HG03108 (cell line): ENCODE data around the gene SGCD.

ENCODE experiments used
- ATAC-seq: cut with Tn5 transposase; IDR thresholded peaks from one replicate; pipeline ENCODE4 v1.9.1; 2021; ENCODE audit warnings: moderate library complexity; ENCODE audit not compliant: unreplicated experiment

SGCD gene

GRCh38 chr5:156755421-156756087 is 428.6 kb downstream of the SGCD start:
- no peak for ATAC-seq

DNA sequence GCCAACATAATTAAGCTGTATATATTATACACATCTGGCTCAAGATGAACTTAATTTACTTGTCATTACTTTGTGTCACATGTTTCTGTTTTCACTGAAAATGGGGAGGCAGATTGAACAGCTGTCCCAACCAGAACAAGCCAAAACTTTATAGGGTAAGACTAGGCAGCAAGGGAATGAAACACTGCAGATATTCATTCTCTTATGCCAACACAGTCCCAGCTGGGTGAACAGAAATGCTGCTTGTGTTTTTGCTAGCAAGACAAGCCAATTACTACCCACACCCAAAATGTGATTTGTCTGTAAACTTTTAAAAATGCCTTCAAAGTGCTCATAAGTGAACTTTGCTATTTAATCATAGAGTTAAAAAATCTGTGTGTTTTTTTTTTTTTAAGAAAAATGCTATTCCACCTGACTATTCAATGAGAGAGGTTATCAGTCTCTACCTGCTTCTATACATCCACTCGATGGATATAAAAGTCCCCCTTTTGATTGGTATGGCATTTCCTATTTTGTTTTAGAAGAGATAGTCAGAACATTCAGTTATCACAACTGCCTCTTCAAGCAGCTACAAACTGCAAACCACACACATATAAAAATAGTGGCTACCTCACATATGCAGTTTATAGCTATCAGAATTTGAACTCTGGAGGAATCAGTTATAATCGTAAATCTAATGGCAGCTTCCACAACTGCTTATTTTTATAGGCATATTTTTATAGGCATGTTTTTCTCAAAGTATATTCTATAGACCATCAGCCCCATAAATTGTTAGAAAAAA is 431.2 kb downstream of the SGCD start:
- no peak for ATAC-seq

- no peak for ATAC-seq
Measured at GRCh38 chr5:156759156-156759555, 432.2 kb downstream of the SGCD start.

- no peak for ATAC-seq
Measured at GRCh38 chr5:156762771-156763170, 435.8 kb downstream of the SGCD start.

- no peak for ATAC-seq
Measured at GRCh38 chr5:156764176-156764971, 437.4 kb downstream of the SGCD start.

- ATAC-seq = no peak
Measured at GRCh38 chr5:156774273-156774672, 447.3 kb downstream of the SGCD start.

DNA sequence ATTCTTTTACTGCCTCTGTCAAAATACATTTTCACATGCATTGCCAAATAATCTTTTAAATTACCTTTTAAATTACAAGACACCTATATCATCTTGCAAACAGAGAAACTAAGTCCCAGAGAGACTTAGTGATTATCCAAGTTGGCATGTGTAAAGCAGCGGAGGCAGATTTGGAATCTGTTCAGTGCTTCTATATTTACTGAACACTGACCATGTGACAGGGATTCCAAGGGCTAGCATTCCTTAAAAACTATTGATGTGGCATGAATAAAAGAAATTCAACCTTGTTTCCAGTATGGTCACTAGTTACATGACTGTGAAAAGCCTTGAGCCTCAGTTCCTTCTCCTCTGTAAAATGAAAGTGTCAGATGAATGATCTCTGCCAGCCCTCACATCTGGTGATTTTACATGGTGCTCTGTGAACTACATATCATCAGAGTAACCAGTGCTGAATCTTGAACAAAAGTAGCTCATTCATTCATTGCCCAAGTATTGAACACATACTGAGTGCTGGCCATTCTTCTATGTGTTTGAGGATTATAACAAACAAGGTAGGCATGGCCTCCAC is 451.3 kb downstream of the SGCD start:
- ATAC-seq = no peak

GRCh38 chr5:156778752-156779151 is 451.8 kb downstream of the SGCD start:
- no peak for ATAC-seq

DNA sequence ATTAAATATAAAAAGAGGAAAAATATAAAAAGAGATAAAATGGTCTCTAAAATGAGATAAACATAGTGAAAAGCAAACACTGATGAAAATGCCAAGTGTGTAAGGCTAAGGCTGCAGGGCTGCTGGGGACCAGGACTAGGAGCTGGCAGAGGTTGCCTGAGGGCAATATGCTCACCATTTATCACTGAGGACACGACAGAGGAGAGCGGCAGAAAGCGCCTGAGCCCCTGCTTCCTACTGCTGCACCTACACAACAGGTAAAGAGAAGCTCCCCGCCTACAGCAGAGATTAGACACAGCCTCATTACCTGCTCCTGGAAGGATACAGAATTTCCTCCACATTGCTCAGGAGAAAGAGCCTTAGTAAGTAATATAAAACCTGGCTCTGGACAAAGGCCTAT is 452.5 kb downstream of the SGCD start:
- ATAC-seq = no peak

DNA sequence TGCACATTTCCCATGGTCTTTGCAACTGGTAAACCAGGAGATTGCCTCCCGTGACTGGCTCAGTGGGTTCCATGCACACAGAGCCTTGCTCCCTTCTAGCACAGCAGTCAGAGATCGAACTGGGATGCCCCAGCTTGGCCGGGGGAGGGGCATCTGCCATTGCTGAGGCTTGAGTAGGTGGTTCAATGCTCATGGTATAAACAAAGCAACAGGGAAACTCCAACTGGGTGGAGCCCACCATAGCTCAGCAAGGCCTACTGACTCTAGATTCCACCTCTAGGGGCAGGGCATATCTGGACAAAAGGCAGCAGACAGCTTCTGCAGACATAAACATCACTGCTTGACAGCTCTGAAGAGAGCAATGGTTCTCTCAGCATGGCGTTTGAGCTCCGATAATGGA is 456.1 kb downstream of the SGCD start:
- no peak for ATAC-seq

- no peak for ATAC-seq
Measured at GRCh38 chr5:156794687-156795086, 467.7 kb downstream of the SGCD start.

GRCh38 chr5:156798201-156798600 is 471.2 kb downstream of the SGCD start:
- no peak for ATAC-seq

GRCh38 chr5:156799171-156799570 is 472.2 kb downstream of the SGCD start:
- no peak for ATAC-seq

GRCh38 chr5:156800929-156801328 is 474.0 kb downstream of the SGCD start:
- no peak for ATAC-seq

DNA sequence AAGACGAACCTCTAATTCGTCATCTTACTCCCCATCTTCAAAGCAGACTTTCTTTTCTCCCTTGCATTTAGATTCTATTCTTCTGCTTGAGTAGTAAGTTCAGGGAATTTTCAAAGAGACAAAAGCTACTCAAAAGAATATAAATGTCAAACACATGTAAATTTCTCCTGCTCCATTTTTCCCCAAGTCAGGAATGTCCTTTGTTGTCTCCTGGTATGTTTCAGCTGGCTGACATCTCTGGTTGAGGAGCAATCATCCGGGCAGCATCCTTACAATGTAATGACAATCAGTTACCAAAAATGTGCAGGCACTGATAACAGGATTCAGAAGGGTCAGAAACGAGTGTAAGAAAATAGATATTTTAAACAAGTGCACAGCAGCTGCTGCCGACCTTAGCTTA is 475.5 kb downstream of the SGCD start:
- ATAC-seq = no peak

DNA sequence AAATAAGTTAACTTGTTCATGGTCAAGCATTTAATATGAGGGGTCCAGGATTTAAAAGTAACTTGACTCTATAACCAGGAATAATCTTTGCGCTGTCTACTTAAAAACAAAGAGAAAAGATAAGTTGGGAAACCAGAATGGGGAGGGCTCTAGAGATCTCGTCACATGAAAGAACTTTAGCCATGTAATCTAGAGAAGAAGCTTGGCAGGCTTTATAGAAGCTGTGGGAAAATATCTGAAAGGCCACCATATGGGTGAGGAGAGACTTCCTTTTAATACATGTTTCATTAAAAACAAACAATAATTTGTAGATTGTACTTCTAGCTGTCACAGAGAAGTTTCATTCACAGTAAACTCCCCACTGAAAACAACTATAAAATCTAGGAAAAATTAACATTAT is 476.4 kb downstream of the SGCD start:
- ATAC-seq = no peak

DNA sequence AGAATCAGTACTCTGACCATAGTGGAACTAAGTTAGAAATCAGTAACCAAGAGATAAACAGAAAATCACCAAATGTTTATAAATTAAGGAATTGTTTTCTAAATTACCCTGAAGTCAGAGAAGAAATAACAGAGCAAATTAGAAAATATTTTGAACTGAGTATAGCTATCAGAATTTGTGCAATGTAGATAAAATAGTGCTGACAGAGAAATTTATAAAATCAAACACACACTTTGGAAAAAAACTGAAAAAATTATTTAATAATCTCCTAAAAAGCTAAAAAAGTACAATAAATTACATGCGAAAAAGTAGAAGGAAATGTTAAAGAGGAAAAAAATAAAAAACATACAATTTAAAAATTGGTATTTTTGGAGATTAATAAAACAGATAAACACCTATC is 486.0 kb downstream of the SGCD start:
- no peak for ATAC-seq

GRCh38 chr5:156815988-156816599 is 489.1 kb downstream of the SGCD start:
- ATAC-seq = no peak
